Stimulated activated naive B cell treated with anti-CD40 and anti-IgM and Interleukin-4, amounts not matched to agents 10 μg/mL and 1 μg/mL and 100 μg/mL, for 72 hours (primary cell): ENCODE measurements around the gene LRRC14B.

ENCODE experiments used
- ATAC-seq, 2 donors: fragments of 150-1000 bp; cut with Tn5 transposase; replicated peaks; 2 replicates each; pipeline ENCODE4 v1.10.0; 2021; ENCODE audit warnings: moderate library complexity in 1 of 2
- DNase-seq: peaks from one replicate; pipeline ENCODE4 v3.0.0; 2021
- H3K27ac Mint-ChIP-seq: one replicate; pipeline ENCODE4 v1.8.0; 2022; ENCODE audit warnings: mild to moderate bottlenecking, mixed read lengths
- H3K27me3 Mint-ChIP-seq, 2 donors: one replicate each; pipeline ENCODE4 v1.8.0; 2022; ENCODE audit warnings: mixed read lengths in 2 of 2
- H3K36me3 Mint-ChIP-seq, 2 donors: one replicate each; pipeline ENCODE4 v1.8.0; 2022; ENCODE audit warnings: mixed read lengths in 2 of 2, mild to moderate bottlenecking in 1 of 2
- H3K4me1 Mint-ChIP-seq, 2 donors: one replicate each; pipeline ENCODE4 v1.8.0; 2022; ENCODE audit warnings: mixed read lengths in 2 of 2, mild to moderate bottlenecking in 1 of 2
- H3K4me3 Mint-ChIP-seq, 2 donors: one replicate each; pipeline ENCODE4 v1.8.0; 2022; ENCODE audit warnings: mild to moderate bottlenecking in 2 of 2, mixed read lengths in 2 of 2, moderate library complexity in 1 of 2
- H3K9me3 Mint-ChIP-seq, 2 donors: one replicate each; pipeline ENCODE4 v1.8.0; 2022; ENCODE audit warnings: mixed read lengths in 2 of 2, mild to moderate bottlenecking in 1 of 2

LRRC14B gene

DNA sequence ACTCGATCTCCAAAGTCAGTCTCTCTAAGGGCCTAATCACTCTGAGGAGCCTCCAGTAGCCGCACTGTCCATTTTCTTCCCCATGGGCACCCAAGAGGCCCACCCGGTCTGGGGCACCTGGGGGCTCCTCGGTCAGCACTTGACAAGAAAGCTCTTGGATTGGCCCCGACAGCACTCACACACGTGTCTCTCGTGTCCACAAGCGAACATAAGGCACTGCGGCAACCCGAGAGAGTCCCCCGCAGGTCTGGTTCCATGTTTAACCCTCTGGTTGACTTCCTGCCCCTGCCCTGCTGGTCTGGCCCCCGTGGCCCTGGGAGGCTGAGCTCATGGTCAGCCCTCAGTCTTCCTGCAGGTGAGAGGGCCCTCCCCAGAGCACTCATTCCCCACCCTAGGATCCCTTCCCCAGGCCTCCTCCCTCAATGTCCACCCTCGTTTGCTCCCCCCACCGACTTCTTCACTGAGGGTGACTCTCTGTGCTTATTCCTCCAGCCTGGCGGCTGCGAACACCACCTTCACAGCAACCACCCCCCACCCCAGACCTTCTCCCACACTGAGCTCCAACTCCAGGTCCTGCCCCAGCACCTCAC lies 16.3 kb upstream of the LRRC14B start:
- DNase-seq (no peak), ATAC-seq (no peak)
- Mint-ChIP-seq H3K4me1 (peaks cover 0 to 2% of the 10 kb centered on the region in 2 donors), H3K27ac (no peak overlapping the region), H3K9me3 (no peaks in the 10 kb centered on the region), H3K4me3 (no peak overlapping the region), H3K27me3 (peaks cover 0 to 13% of the 10 kb centered on the region in 2 donors), H3K36me3 (no peaks in the 10 kb centered on the region)

DNA sequence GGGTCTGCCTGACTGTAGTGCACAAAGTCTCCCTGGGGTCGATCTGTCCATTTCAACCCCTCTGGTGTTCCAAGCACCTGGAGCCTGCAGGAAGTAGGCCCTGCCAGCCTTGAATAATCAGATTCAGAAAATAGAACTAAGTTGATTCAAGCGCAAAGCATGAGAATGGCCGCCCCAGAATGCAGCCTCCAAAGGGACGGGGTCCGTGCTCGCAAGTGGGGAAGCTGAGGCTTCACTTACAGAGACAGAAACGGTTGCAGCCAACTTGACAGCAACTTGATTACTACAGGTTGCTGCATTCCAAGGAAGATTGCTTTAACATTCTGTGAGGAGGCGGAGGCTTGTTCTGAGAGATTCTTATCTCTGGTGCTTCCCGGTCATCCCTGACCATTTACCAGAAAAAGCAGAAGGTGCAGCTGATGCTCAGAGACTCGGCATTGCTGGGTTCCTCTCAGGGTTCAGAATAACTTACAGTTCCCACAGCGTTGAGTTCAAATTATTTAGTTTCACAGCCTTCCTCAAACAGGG lies 14.9 kb upstream of the LRRC14B start:
- peaks cover 0 to 13% of the 10 kb centered on the region in 2 donors for H3K27me3 Mint-ChIP-seq
- DNase-seq = no peak

DNA sequence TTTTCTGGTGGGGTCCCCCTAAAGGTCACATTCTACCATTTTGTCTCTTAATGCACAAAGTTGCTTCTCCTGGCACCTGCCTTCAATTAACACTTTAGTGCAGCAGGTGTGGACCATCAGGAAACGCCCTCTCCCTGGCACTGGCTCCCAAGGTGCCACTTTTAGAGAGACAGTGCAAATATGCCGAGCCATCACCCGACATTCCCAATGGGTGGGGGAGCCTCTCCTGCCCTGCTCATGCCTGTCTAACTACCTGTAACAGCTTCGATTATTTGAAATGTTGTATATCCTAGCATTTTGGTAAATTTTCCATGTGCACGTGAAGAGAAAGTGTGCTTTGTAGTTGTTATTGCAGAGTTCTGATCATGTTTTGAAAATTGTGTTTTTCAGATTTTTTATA lies 13.2 kb upstream of the LRRC14B start:
- Mint-ChIP-seq H3K36me3 (no peaks in the 10 kb centered on the region), H3K9me3 (no peaks in the 10 kb centered on the region), H3K4me3 (no peak overlapping the region), H3K4me1 (peaks cover 0 to 2% of the 10 kb centered on the region in 2 donors), H3K27ac (no peak overlapping the region), H3K27me3 (peaks cover 0 to 9% of the 10 kb centered on the region in 2 donors)
- DNase-seq (no peak), ATAC-seq (no peak)

More for the DNA sequence above, 14.9 kb upstream of the LRRC14B start:
- Mint-ChIP-seq H3K36me3 (no peaks in the 10 kb centered on the region), H3K27ac (no peak overlapping the region), H3K4me1 (peaks cover 0 to 2% of the 10 kb centered on the region in 2 donors), H3K9me3 (no peaks in the 10 kb centered on the region), H3K4me3 (no peak overlapping the region)
- no peak for ATAC-seq

DNA sequence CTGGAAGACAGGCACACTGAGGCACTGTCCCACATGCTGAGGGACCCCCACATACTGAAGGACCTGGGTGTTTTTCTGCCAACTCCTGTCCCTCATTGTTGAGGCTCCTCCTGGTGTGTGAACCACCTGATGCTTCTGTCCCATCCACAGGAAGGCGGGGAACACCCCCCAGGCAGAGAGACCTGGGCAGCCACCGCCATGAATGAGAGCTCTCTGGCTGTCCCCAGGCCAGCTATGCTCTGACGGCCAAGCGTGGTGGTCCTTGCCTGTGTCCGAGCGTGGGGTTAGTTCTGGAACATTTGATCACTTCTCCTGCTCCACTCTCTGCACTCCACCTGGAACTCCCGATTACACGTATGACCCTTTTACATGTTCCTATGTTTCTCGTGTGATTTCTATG lies 11.9 kb upstream of the LRRC14B start:
- H3K27me3 Mint-ChIP-seq = peaks cover 0 to 4% of the 10 kb centered on the region in 2 donors
- H3K4me1 Mint-ChIP-seq = peaks cover 0 to 2% of the 10 kb centered on the region in 2 donors
- no peak overlapping the region for H3K27ac Mint-ChIP-seq
- ATAC-seq = no peak
- no peaks in the 10 kb centered on the region for H3K9me3 Mint-ChIP-seq
- no peaks in the 10 kb centered on the region for H3K36me3 Mint-ChIP-seq
- no peak overlapping the region for H3K4me3 Mint-ChIP-seq
- DNase-seq = no peak

DNA sequence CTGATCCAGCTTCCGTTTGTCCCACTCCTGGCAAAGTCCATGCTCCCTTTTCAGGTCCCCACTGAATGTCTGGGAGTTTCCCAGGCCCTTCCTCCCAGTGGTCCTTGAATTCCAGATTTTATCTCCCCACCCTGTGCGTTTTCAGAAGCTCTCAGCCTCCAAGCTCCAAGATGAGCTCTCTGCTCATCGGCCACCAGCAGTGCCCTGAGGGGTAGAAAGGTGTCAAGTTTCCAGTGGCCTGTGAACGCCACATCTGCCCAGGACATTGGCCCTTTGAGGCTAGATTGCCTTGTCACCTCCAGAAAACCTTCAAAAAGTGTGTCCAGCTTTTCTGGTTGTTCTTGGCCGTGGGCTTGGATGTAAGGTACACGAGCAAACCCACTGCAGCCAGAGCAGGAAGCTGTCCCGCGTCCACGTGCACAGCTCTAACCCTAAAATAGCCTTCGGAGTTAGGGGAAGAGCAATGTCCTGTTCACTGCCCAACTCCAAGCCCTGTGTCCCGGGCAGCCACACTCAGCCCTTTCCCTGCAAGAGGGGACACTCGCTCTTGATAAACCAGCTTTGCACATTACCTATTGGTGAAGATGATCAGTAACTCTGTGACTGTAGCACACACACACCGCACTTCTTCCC lies 10.9 kb upstream of the LRRC14B start:
- Mint-ChIP-seq H3K9me3 (no peaks in the 10 kb centered on the region), H3K27ac (no peak overlapping the region), H3K4me3 (no peak overlapping the region), H3K4me1 (no peaks in the 10 kb centered on the region), H3K36me3 (no peaks in the 10 kb centered on the region), H3K27me3 (peaks cover 0 to under 1% of the 10 kb centered on the region in 2 donors)
- ATAC-seq (no peak), DNase-seq (no peak)

DNA sequence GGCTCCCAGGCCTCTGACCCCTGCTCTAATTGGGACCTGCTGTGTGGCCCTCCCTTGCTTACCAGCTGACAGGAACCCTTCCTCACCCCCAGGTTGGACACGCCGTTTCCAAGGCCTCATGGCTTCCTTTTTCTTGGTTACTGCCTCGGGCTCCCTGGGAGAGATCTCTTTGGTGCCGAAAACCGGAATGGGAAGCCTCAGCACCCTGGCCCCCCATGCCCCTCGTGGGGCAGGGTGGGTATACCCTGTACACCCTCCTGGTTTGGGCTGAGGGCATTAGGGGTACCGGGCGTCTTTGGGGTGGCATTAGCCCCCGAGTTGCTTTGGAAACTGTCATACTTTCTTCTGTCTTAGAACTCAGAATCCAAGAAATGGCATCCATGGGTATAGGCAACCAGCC lies 10.1 kb upstream of the LRRC14B start:
- Mint-ChIP-seq H3K27me3 (no peaks in the 10 kb centered on the region), H3K9me3 (no peaks in the 10 kb centered on the region)

DNA sequence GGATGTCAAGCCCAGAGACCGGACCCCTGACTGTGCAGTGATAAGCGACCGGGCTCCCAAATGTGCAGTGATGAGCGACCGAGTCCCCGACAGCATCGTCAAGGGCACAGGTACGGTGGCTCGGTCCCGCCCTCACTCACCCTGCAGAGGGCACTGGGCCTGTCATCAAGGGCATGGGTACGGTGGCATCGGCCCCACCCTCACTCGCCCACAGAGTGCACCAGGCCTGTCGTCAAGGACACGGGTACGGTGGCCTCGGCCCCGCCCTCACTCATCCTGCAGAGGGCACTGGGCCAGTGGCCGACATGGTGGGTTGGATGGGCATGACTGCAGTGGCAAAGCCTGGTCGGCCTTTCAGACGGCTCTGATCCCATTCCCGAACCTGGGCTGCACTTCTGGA lies 9.7 kb upstream of the LRRC14B start:
- H3K27ac Mint-ChIP-seq = no peak overlapping the region
- no peak for DNase-seq
- no peaks in the 10 kb centered on the region for H3K36me3 Mint-ChIP-seq
- H3K4me3 Mint-ChIP-seq = no peak overlapping the region
- H3K4me1 Mint-ChIP-seq = no peaks in the 10 kb centered on the region
- ATAC-seq = no peak
- no peaks in the 10 kb centered on the region for H3K27me3 Mint-ChIP-seq
- H3K9me3 Mint-ChIP-seq = no peaks in the 10 kb centered on the region

More for the DNA sequence above, 10.1 kb upstream of the LRRC14B start:
- no peak overlapping the region for H3K4me3 Mint-ChIP-seq
- ATAC-seq (no peak), DNase-seq (no peak)
- no peak overlapping the region for H3K27ac Mint-ChIP-seq
- H3K4me1 Mint-ChIP-seq = no peaks in the 10 kb centered on the region
- no peaks in the 10 kb centered on the region for H3K36me3 Mint-ChIP-seq

DNA sequence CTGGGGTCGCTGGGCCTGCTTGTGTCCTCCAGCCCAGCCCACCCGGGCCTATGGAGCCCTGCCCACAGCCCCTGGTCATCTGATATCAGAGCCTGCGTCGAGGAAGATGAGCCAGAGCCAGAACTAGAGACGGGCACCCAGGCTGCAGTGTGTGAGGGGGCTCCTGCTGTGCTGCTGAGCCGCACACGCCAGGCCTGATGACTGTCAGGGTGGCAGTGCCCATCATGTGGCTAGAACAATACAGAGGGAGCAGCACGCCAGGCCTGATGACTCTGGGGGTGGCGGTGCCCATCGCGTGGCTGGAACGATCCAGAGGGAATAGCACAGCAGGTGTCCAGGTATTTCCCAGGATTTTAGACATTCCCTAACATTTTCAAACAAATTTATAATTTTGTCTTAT lies 9.2 kb upstream of the LRRC14B start:
- Mint-ChIP-seq H3K9me3 (no peaks in the 10 kb centered on the region), H3K36me3 (no peaks in the 10 kb centered on the region), H3K4me1 (no peaks in the 10 kb centered on the region), H3K4me3 (no peak overlapping the region), H3K27me3 (no peaks in the 10 kb centered on the region), H3K27ac (no peak overlapping the region)
- DNase-seq = no peak
- ATAC-seq = no peak

DNA sequence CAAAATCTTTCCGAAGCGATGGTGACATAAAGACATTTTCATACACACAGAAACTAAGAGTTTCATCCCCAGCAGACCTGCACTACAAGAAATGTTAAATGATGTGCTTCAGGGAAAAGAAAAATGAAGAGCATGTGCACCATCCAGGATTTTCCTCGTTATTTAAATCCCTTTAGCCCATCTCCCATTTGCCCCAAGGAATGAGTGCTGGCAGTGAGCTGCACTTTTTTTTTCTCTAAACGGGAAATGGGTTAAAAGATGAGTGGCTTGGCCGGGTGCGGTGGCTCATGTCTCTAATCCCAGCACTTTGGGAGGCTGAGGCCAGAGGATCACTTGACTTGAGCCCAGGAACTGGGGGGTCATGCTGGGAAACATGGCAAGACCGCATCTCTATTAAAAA lies 6.8 kb upstream of the LRRC14B start:
- Mint-ChIP-seq H3K27me3 (peaks cover 0 to 5% of the 10 kb centered on the region in 2 donors), H3K27ac (no peak overlapping the region), H3K9me3 (no peaks in the 10 kb centered on the region), H3K4me1 (peaks cover 9 to 13% of the 10 kb centered on the region in 2 donors), H3K36me3 (no peaks in the 10 kb centered on the region), H3K4me3 (no peak overlapping the region)
- DNase-seq (no peak), ATAC-seq (no peak)

DNA sequence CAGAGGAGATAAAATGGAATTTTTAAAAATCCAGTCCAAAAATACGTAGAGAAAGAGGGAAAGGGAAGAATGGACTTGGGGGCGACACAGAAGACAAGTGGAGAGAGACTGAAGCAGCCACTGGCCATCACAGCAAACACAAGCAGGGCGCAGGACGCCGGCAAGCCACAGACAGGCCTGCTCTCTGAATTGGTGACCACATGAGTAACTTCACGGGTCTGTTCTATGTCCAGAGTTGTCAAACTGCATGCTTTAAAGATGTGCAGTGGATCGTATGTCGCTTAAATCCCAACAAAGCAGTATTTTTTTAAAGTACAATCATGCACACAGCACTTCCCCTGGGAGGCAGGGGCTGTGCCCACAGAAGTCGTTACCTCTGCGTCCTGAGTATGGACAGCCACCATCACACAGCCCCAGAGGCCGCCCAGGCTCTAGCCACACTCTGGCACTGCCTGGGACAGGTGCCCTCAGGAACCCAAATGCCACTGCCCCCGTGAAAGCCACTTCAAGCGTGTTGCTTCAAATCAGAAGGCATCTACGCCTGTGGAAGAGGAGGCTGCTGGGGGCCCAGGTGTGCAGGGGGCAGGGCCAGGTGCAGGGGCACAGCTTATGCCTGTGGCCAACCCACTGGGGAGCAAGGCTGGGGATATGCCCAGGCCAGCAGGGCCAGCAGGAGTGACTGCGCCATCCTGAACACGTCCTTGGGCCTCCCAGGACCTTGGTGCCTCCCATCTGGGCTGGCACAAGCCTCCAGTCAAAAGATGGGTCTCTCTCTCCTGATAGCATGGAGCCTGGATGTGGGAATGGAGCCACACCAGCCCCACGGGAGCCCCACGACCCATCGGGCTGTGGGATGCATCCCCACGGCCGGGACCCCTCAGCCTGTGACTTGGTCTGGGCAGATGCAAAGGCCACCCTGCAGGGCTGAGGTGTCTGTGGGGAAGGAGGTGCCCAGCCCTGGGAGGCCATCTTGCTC lies 5.9 kb upstream of the LRRC14B start:
- Mint-ChIP-seq H3K36me3 (no peaks in the 10 kb centered on the region), H3K27ac (no peak overlapping the region), H3K9me3 (no peaks in the 10 kb centered on the region), H3K4me1 (peaks cover 11 to 18% of the 10 kb centered on the region in 2 donors), H3K27me3 (peaks cover 4 to 9% of the 10 kb centered on the region in 2 donors), H3K4me3 (no peak overlapping the region)
- no peak for ATAC-seq
- no peak for DNase-seq

DNA sequence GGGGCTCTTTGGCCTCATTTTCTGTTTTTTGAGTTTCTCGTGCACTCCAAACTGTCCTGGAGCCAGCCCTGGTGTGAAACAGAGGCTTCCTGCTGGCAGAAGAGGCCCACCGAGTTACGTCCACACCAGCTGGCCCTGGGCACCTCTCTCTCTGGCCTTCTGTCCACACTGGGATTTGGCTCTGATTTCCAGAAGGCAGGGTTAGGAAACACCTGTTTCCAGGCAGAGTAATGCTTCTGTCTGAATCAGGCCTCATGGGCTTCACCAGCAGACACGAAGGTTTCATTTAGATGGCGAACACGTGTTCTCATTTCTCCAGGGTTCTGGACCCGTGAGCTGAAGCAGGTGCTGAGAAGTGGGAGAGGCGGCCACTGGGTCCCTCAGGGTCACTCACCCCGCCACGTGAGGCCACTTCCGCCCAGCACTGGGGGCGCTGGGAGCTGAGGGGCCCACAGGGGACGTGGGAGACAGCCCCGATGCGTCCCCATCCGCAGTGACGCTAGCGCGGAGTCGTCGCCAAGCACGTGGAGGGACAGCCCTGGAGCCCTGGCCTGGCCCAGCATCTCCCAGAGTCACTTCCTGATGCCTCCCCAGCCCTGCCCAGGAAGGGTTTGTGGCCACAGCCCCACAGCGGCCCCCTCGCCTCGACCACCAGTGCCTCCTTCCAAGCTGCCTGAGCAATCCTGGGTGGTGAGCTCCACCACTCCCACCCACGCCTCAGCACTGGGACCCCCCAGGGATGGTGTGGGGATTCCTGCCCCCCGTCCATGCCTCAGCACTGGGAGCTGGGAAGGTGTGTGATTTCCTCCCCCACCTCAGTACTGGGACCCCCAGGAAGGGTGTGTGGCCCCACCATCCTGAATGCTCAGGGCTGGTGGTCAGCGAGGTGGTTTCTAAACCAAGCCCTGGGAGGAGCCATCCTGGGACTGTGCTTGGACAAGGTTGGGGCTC lies 4.9 kb upstream of the LRRC14B start:
- Mint-ChIP-seq H3K9me3 (no peaks in the 10 kb centered on the region), H3K4me3 (no peak overlapping the region), H3K27ac (no peak overlapping the region), H3K36me3 (no peaks in the 10 kb centered on the region), H3K27me3 (peaks cover 7 to 13% of the 10 kb centered on the region in 2 donors), H3K4me1 (peaks cover 16 to 25% of the 10 kb centered on the region in 2 donors)
- DNase-seq (no peak), ATAC-seq (no peak)

DNA sequence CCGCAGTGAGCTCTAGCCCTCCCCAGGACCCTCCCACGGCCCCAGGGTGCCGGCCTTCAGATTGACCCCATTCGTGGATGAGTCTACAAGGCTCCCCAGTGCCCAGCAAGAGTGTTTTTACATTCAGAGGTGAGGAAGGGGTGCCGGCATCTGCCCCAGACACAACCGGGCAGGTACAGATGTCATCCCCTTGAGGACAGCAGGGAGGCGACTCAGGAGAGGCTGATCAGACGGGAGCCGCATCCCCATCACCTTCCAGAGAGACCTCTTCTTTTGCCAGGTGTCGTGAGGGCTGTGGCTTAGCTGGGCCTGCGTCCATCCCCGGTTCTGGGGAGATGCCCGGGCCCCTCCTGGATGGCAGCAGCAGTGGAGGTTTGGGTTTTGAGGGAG lies 4.3 kb upstream of the LRRC14B start:
- Mint-ChIP-seq H3K27ac (no peak overlapping the region), H3K4me1 (peaks cover 16 to 26% of the 10 kb centered on the region in 2 donors), H3K4me3 (no peak overlapping the region), H3K9me3 (no peaks in the 10 kb centered on the region), H3K36me3 (no peaks in the 10 kb centered on the region), H3K27me3 (peaks cover 8 to 13% of the 10 kb centered on the region in 2 donors)
- DNase-seq (no peak), ATAC-seq (no peak)

DNA sequence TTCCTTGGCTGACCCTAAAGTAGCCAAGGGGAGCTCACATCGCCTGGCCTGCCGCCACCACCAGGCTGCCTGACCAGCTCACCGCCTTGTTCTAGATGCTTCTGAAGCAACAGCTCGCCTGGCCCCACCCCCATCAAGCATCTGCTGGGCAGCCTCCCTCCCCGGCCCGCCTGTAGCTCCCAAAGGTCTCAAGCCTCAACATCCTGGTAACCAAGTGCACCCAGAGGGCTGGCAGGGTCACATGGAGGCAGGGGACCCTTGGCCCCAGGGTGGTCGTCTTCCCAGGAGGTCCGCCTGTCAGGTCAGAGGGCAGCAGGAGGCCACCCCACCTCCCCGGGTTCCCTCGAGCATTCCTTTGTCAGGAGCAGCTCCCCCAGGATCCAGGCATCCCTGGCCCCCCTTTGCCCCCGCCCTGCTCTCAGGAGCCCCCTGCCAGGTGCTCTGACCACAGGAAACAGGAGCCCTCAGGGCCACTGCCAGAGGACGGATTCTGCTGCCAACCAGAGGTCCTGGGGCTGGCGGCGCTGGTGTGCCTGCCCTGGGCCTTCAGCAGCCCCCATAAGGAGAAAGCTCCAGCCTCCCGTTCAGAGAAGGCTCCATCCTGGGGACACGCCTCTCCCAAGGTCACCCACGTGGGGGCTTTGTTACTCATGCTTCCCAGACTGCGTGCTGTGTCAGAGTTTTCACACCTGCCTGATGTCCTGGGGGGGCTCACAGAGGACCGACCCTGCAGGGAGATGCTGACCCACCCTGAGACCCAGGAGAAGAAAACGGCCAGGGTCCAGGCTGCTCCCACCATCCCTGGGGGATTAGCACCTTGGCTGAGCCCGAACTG lies 3.5 kb upstream of the LRRC14B start:
- no peak for DNase-seq
- H3K4me1 Mint-ChIP-seq = peaks cover 20 to 29% of the 10 kb centered on the region in 2 donors
- H3K36me3 Mint-ChIP-seq = no peaks in the 10 kb centered on the region
- H3K4me3 Mint-ChIP-seq = peak overlapping the region in 1 of 2 donors; percentile 54
- ATAC-seq = no peak
- H3K27me3 Mint-ChIP-seq = peaks cover 16 to 21% of the 10 kb centered on the region in 2 donors
- H3K27ac Mint-ChIP-seq = no peak overlapping the region
- H3K9me3 Mint-ChIP-seq = no peaks in the 10 kb centered on the region
